Superior temporal gyrus (tissue), 1 donor: ENCODE measurements around the gene DNAH3.
"Not testable (repeated sequence)": the region's sequence is repeated elsewhere in the genome, so short reads cannot be mapped to it uniquely, and the experiment has no call there.

Experiments
- DNase-seq: peaks from one replicate; pipeline ENCODE4 v3.0.0-alpha.2; 2016; ENCODE audit errors: extremely low spot score

The DNAH3 gene

DNA sequence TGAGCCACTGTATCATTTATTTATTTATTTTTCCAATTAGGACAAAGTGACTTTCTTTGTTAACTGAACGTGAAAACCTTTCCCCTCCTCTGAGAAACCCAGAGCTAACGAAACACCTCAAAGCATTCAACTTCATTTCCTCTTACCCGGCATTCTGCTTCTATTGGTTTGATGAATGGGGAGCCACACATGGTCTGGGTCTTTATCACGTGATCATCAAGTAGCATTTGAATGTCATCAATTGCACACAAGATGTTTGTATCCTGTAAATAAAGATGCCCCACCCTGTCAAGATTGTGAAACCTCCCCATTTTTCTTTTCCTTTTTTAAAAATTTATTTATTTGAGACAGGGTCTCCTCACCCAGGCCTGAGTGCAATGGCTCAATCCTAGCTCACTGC, 80.1 kb downstream of the DNAH3 start:
- no peak for DNase-seq

DNA sequence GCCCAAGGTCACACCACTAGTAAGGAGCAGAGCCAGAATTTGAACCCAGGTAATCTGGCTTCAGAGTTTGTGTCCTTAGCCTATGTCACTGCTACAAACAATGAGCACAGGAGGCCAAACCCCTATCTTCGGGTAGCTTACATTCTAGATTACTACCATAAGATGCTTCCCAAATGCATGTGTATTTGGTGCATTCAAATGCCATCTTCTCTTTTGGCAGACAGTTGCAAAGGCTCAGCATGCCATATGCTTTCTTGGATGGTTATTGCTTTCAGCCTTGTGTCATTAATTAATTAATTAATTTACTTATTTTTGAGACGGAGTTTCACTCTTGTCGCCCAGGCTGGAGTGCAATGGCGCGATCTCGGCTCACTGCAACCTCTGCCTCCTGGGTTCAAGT, 80.7 kb downstream of the DNAH3 start:
- no peak for DNase-seq

DNA sequence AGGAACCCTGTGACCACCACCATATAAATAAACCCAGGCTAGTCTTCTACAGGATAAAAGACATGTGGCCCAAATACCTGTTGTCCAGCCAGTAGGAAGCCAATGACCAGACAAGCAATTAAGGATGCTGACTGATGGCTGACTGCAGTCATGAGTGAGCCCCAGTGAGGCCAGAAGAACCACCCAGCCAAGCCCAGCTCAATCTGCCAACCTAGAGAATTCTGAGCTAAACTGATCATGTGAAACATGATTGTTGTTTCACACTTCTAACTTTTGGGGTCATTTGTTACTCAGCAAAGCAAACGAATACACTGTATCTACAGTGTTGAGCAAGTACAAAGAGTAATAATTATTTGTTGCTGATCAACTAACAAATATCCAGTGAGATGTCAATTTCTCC, 86.4 kb downstream of the DNAH3 start:
- DNase-seq: no peak

DNA sequence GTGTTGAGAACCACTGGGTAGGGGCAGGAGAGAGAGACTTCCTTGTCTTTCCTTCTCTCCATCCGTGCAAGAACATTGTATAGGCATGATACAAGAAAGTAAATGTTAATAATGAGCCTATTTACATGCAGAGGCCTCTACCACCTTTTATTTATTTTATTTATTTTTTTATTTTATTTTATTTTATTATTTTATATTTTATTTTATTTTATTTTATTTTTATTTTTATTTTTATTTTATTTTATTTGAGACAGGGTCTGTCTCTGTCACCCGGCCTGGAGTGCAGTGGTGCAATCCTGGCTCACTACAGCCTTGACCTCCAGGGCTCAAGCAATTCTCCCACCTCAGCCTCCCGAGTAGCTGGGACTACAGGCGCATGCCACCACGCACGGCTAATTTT, 87.3 kb downstream of the DNAH3 start:
- DNase-seq: not testable (repeated sequence)

DNA sequence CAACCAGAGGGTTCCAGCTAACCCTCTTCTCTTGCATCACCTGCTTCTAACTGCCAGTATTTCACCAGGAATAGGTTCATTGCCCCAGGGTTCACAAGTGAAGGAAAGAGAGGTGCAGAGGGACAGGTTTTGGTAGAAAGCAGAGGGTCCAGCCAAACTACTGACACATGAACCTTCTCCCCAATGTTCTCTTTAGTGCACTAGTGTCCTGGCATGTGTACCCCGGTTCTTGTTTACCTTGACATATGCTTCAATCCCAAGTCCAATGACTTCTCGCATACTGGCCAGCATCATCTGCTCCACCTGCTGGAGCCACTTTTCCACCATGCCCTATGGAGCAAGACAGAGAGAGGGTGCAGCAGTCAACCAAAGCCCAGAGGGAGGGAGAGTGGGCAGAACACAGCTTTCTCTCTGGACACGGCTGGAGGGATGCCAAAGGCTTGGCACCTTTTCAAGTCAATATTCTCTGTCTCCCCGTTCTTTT, 90.6 kb downstream of the DNAH3 start:
- no peak for DNase-seq

DNA sequence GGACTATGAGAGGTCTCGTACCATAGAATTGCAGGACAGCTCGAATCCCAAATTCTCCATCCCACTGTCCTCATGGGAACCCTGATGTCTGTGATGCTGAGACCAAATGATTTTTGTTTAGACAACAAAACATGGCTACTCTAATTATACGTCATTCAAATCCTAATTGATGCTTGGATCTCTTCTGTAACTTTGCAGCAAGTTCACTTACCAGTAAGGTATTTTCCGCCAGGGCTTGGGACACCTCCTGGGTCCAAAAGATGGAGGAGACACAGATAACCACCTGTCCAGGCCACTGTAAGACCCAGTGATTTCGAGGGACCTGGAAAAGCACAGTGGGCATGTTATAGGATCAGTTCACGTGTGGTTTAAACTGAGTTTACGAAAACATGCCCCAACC, 92.8 kb downstream of the DNAH3 start:
- DNase-seq: no peak

DNA sequence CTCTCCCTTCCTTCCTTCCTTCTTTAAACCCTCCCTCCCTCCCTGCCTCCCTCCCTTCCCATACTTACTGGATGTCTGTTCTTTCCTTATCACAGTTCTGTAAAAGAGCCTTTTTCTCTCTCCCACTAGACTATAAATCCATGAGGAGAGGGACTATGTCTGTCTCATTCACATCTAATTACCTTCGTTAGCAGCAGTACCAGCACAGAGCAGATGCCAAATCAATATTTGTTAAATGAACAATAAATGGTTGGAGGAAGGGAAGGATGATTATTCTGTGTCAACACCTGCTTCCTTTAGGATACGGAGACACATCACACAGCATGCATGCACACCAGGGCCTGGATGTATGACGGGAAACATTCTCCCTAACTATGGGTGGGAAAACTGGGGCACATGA, 94.2 kb downstream of the DNAH3 start:
- no peak for DNase-seq

DNA sequence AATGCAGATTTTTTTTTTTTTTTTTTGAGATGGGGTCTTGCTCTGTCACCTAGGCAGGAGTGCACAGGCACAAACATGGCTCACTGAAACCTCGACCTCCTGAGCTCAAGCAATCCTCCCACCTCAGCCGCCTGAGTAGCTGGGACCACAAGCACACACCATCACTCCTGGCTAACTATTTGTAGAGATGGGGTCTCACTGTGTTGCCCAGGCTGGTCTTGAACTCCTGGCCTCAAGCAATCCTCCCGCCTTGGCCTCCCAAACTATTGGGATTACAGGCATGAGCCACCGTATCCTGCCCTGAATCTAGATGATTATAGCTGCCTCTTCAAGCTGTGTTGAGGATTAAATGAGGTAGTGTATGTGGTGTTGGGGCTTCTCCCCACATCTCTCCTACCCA, 94.9 kb downstream of the DNAH3 start:
- not testable (repeated sequence) for DNase-seq

DNA sequence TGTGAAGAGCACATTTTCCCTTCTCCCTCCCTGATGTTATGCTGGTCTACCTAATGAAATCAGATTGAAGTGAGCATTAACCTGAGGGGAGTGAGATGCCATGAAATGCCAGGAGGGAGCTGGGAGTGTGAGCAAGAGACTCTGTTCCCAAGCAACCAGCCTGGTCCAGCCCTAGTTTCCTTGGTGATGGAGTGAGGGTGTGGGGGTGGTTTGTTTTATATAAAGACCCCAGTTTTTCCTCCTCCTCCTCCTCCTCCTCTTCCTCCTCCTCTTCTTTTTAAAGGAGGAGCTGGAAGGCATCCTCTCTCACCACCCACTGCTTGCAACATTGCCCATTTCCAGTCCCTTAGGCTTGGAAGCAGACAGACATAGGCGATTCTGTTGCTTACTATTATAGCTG, 97.1 kb downstream of the DNAH3 start:
- DNase-seq: peak; percentile 16

DNA sequence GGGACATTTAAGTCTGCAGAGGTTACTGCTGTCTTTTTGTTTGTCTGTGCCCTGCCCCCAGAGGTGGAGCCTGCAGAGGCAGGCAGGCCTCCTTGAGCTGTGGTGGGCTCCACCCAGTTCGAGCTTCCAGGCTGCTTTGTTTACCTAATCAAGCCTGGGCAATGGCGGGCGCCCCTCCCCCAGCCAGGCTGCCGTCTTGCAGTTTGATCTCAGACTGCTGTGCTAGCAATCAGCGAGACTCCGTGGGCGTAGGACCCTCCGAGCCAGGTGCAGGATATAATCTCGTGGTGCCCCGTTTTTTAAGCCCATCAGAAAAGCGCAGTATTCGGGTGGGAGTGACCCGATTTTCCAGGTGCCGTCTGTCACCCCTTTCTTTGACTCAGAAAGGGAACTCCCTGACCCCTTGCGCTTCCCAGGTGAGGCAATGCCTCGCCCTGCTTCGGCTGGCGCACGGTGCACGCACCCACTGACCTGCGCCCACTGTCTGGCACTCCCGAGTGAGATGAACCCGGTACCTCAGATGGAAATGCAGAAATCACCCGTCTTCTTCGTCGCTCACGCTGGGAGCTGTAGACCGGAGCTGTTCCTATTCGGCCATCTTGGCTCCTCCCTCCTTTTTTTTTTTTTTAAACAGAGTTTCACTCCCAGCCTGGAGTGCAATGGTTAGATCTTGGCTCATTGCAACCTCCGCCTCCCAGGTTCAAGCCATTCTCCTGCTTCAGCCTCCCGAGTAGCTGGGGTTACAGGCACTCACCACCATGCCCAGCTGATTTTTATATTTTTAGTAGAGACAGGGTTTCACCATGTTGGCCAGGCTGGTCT, 102.3 kb downstream of the DNAH3 start:
- DNase-seq: not testable (repeated sequence)

DNA sequence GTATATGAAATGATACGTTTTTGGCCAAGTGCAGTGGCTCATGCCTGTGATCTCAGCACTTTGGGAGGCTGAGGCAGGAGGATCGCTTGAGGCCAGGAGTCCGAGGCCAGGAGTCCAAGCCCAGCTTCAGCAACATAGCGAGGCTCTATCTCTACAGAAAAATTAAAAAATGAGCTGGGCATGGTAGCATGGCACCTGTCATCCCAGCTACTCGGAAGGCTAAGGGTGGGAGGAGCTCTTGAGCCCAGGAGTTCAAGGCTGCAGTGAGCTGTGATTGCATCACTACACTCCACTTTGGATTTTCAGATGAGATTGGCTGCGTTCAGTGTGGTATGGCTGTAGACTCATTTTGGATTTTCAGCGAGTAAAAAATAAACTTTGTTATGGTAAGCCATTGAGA, 112.4 kb downstream of the DNAH3 start:
- DNase-seq: no peak

DNA sequence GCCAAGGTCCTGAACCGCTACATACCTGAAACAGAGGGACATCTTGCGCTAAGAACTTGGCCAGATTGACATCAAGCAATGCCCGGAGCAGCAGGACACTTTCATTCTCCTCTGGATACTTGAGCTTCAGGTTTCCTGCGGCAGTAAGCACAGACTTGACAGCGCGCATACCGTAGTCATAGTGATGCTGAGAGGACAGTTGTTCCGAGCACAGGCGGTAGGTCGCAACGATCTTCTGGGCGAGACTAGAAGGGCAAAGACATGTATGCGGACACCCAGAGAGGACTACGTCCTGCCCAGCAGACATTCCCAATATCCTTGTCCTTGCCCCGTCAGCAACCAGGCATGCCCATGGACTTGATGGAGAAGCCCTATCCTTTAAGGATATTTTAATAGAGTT, 112.9 kb downstream of the DNAH3 start:
- DNase-seq: no peak

DNA sequence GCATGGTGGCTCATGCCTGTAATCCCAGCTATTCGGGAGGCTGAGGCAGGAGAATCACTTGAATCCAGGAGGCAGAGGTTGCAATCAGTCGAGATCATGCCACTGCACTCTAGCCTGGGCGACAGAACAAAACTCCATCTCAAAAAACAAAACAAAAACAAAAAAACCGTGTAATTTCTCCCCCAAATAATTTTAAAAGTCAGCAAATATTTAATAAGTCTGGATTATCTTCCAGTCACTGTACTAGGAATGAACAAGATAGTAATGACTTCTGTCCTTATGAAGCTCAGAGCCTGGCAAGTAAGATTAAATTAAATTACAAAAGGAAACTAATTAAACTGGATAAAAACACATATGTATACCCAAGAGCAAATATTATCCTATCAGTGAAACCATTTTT, 113.5 kb downstream of the DNAH3 start:
- DNase-seq: no peak

DNA sequence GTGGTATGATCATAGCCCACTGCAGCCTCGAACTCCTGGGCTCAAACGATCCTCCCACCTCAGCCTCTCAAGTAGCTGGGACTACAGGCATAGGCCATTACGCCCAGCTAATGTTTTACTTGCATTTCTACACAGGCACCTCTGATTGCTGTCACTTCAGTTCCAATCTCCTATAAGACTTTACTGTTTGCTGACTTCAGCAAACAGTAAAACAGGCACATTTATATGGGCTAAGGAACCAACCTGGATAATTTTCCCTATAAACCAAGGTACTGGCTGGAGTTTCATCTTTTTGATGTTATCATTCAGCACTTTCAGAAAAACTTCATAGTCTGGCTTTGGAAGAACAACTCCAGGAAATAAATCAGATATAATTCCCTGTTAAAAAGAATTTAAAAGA, 114.2 kb downstream of the DNAH3 start:
- no peak for DNase-seq

DNA sequence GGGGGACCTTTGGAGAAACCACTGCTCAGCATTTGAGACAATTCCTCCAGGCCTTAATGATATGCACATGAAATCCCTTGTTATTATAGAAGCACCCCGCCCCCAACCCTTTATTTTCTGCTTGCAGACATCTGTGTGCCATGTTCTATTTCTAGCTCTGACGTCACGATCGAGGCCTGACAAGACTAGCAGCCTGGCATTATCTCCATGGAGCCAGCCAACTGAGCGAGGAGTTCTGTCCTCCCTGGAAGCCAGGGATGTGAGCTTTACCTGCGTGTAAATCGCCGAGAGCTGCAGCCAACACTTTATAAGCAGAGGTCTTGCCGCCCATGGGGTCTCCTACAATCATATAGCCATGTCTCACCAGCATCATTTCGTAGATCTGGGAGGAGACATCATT, 116.9 kb downstream of the DNAH3 start:
- no peak for DNase-seq

DNA sequence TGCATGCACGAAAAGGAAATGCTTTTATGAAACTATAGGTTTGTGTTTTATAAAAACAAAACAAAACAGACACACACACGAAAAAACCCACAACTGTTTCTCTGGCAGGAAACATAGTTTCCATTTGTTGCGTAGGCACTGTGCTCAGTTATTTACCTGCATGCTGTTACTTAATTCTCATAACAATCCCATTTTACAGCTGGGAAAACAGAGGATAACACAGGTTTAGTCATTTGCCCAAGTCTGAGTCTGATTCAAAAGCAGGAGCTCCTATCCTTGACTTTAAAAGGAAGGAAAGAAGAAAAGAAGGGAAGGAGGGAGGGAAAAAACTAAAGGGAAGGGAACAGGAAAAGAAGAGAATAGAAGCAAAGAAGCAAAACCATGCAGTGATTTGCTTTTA, 117.4 kb downstream of the DNAH3 start:
- DNase-seq: no peak

DNA sequence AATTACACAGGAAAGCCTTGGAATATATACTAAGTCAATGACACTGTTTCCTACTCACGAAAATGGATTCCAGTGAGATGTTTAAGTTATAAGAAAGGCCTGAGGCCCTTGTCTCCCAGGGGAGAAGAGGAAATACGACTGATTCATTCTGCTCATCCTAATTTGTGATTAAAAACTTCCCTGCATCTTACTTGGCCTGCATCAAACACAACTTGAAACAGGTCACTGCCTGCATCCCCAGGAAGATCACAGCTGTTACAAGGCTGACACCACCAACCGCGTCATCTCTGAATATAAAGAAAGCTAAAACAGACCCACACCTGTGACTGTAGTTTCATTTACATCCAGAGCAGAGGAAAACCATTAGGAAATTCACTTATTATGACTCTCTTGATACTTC, 121.9 kb downstream of the DNAH3 start:
- no peak for DNase-seq

DNA sequence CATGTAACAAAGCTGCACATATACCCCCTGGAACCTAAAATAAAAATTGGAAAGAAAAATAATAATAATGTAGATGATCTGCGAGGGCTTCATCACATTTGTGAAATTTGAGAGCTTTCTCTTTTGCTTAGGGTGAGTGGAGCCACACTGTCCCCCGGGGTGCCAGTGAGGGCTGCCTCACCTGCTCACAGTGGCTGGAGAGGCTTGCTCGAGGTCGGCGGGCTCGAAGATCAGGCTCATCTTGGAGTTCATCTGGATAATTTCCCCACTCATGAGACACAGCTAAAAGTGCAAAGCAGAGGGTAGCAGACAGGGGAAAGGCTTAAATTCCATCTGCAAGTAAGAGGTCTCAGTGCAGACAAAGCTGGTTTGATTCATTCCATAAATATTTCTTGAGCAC, 123.8 kb downstream of the DNAH3 start:
- no peak for DNase-seq

DNA sequence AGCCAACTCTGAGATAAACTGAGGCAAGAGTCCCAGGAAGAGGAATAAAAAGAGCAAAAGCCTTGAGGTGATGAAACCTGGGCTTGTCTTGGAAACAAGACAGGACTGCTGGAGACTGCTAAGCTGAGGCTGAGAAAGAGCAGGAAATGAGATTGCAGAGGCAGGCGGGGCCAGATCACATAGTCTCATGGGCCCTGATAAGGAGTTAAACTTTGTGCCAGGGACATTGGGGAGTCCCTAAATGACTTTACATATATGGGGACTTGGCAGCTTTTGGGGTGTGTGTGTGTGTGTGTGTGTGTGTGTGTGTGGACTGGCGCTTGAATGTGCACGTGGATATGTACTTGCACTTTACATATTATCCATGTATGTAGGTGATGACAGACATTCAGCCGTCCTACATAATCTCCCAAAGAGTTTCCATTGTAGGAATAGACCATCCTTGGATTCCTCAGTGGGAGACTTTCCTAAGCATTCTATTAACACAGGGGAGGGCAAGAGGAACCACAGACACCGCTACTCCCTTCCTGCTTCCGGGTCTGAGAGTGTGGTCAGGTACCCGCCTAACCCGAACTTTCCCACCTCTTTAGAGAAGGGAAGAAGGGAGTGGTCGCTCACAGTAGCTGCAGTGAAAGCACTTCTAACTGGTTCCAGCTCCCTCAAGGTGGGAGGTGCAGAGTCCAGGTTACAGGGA, 127.0 kb downstream of the DNAH3 start:
- no peak for DNase-seq

DNA sequence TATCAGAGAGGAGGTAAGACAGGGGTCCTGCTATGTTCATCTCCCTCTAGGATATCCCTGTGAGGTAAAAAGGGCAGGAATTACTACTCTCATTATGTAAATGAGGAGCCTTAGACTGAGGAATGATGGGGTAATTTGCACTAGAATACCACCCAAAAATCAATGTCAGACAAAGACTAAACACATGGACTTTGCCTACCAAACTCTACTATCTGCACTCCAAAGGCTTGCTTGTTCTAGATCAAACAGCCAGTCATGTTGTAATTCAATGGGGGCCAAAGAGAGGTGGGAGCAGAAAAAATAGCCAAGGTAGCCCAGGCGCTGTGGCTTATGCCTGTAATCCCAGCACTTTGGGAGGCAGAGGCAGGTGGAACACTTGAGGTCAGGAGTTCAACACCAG, 129.3 kb downstream of the DNAH3 start:
- no peak for DNase-seq

DNA sequence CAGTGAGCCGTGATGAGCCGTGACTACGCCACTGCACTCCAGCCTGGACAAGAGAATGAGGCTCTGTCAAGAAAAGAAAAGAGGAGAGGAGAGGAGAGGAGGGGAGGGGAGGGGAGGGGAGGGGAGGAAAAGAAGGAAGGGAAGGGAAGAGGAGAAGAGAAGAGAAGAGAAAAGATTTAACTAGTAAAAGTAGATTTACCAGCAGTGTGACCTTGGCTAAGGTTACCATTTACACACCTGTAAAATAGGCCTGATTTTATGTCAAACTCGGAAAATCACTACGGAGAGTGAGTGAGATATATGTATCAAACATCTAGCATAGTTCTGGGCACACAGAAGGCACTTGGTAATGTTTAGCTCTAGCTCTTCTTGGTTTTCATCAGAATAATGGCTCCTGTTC, 140.8 kb downstream of the DNAH3 start:
- no peak for DNase-seq

DNA sequence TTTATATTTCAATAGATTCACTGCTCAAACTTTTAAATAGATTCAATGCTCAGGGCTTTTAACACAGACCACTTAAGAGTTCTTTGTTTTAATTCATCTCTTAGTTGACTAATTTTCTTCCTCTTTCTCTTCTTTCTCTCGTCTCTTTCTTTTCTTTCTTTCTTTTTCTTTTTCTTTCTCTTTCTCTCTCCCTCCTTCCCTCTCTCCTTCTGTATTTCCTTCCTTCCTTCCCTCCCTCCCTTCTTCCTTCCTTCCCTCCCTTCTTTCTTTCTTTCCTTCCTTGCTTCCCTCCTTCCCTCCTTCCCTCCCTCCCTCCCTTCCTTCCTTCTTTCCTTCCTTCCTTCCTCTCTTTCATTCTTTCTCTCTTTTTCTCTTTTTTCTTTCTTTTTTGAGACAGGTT, 145.6 kb downstream of the DNAH3 start:
- DNase-seq: no peak

DNA sequence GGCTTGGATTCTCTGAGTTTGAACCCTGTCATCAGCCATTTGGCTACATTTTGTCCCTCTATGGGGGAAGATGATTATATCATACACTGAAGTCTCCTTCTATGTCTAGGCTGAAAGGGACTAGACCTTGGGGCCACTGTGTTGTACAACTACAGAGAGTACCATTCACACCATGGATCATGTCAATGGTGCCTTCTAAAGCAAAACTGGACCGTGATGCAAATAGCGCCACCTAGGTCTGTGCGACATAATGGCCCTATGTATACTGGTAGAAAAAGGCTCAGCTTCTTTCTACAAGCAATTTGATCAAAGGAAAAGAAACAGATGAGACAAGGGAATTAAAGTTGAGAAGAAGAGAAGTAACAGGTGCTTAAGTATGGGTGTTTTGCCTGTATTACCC, 149.4 kb downstream of the DNAH3 start:
- no peak for DNase-seq
